ENCODE data around the gene CD6.

DNA sequence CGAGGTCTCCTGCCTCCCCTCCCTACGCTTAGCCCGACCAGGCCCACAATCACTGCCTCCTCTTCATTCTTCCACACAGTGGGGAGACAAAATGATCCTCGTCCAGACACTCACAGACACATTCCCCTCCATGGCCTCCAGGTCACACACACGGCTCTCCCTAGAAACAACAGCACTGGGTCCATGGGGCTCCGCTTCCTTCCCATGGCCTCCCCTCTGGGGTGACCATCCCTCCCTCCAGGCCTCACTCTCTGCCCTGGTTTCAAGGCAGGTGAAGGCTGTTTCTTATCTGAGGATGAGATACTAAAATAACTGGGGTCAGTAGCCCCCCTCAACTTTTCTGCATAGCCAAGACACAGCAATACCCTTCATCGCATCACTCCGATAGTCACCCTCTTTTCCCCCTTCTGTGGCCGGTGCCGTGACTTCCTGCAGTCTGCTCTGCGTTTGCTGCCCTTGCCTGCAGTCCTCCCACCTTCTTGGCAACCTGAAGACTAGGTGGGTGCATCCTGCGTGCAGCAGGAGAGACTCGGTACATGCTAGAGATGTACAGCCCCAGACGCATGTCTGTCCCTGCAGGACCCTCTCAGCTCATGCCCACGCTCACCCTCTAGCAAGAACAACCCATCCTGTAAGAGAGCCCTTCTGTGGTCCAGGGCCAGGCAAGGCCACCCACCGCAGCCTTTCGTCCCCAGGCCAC, 55.8 kb downstream of the CD6 start:
- TF ChIP-seq, protein P1, sequence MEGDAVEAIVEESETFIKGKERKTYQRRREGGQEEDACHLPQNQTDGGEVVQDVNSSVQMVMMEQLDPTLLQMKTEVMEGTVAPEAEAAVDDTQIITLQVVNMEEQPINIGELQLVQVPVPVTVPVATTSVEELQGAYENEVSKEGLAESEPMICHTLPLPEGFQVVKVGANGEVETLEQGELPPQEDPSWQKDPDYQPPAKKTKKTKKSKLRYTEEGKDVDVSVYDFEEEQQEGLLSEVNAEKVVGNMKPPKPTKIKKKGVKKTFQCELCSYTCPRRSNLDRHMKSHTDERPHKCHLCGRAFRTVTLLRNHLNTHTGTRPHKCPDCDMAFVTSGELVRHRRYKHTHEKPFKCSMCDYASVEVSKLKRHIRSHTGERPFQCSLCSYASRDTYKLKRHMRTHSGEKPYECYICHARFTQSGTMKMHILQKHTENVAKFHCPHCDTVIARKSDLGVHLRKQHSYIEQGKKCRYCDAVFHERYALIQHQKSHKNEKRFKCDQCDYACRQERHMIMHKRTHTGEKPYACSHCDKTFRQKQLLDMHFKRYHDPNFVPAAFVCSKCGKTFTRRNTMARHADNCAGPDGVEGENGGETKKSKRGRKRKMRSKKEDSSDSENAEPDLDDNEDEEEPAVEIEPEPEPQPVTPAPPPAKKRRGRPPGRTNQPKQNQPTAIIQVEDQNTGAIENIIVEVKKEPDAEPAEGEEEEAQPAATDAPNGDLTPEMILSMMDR (IDR thresholded peaks at IDR 0.05): no peak
- TF ChIP-seq POLR2A (IDR thresholded peaks at IDR 0.05): no peak
- TF ChIP-seq POLR2AphosphoS5 (IDR thresholded peaks at IDR 0.05): no peak
